DMS 273 (cell line): ENCODE data around the gene KNL1.
A peak's percentile ranks its signal among the peaks of the same experiment; 100 is the strongest.
"Not testable (repeated sequence)": the region's sequence is repeated elsewhere in the genome, so short reads cannot be mapped to it uniquely, and the experiment has no call there.

Experiments used
- DNase-seq: peaks from one replicate; lab custom pipeline; 2025; ENCODE audit not compliant: unreplicated experiment; lab: John Stamatoyannopoulos, UW

Gene KNL1

GRCh38 chr15:40647523-40647922 lies 53.5 kb downstream of the KNL1 start:
- no peak for DNase-seq

- no peak for DNase-seq
Measured at GRCh38 chr15:40650479-40650878, 56.4 kb downstream of the KNL1 start.

- no peak for DNase-seq
Measured at GRCh38 chr15:40660686-40661085, 66.6 kb downstream of the KNL1 start.

- DNase-seq, result no peak
Measured at GRCh38 chr15:40664909-40665308, 70.9 kb downstream of the KNL1 start.

- DNase-seq, result not testable (repeated sequence)
Measured at GRCh38 chr15:40676290-40676689, 82.2 kb downstream of the KNL1 start.

GRCh38 chr15:40676906-40677305 lies 82.9 kb downstream of the KNL1 start:
- not testable (repeated sequence) for DNase-seq

- no peak for DNase-seq
Measured at GRCh38 chr15:40680151-40680550, 86.1 kb downstream of the KNL1 start.

- DNase-seq, result not testable (repeated sequence)
Measured at GRCh38 chr15:40680959-40681358, 86.9 kb downstream of the KNL1 start.

- no peak for DNase-seq
Measured at GRCh38 chr15:40684381-40684780, 90.3 kb downstream of the KNL1 start.

GRCh38 chr15:40685376-40685775 lies 91.3 kb downstream of the KNL1 start:
- no peak for DNase-seq

GRCh38 chr15:40688932-40689799 lies 95.1 kb downstream of the KNL1 start:
- DNase-seq, result no peak

GRCh38 chr15:40691737-40692136 lies 97.7 kb downstream of the KNL1 start:
- no peak for DNase-seq

GRCh38 chr15:40693904-40694687 lies 100.0 kb downstream of the KNL1 start:
- DNase-seq, result no peak

GRCh38 chr15:40694688-40695468 lies 100.8 kb downstream of the KNL1 start, which contains the start of gene RAD51:
Gene RAD51 (plus strand): TSS chr15:40695174. CDS start chr15:40698759, 3,585 bp downstream.
- peak; percentile 96 for DNase-seq

GRCh38 chr15:40695469-40695890 lies 101.4 kb downstream of the KNL1 start:
- DNase-seq, result peak; percentile 50

GRCh38 chr15:40696228-40696627 lies 102.2 kb downstream of the KNL1 start:
- DNase-seq, result no peak

GRCh38 chr15:40697916-40698315 lies 103.9 kb downstream of the KNL1 start:
- DNase-seq, result no peak

- DNase-seq, result peak; percentile 18
Measured at GRCh38 chr15:40702077-40702476, 108.0 kb downstream of the KNL1 start.

GRCh38 chr15:40706121-40706520 lies 112.1 kb downstream of the KNL1 start:
- DNase-seq, result no peak
